ENCODE results near the gene GPC2.

GRCh38 chr7:100120733-100121036, 56.5 kb downstream of the GPC2 start:
- no peak for TF ChIP-seq EZH2 (optimal IDR thresholded peaks at IDR 0.05; ENCODE audit: low read depth, low read length)
- no peak for TF ChIP-seq CTCF (IDR thresholded peaks at IDR 0.05; ENCODE audit: low read length)
